Mesendoderm (in vitro differentiated cells): ENCODE results near the gene CCND3. TPM values are rescaled to one million over a fixed set of nuclear protein-coding genes. Genes with fewer than 3 reads are reported as not detected.

ENCODE experiments used
- DNase-seq: peaks from one replicate; pipeline ENCODE4 v3.0.0; 2013
- H2AK5ac ChIP-seq: 2 replicates; pipeline ENCODE4 v1.6.1; 2013; ENCODE audit warnings: low read length, inconsistent platforms
- H2BK120ac ChIP-seq: 2 replicates; pipeline ENCODE4 v1.6.1; 2013; ENCODE audit warnings: low read depth, mild to moderate bottlenecking, low read length, moderate library complexity, mixed read lengths
- H2BK15ac ChIP-seq: replicated peaks from 2 replicates; pipeline ENCODE4 v1.6.1; 2013; ENCODE audit warnings: low read depth, mild to moderate bottlenecking, moderate library complexity
- H2BK5ac ChIP-seq: 2 replicates; pipeline ENCODE4 v1.6.1; 2013; ENCODE audit warnings: low read length, inconsistent platforms
- H3K18ac ChIP-seq: 2 replicates; pipeline ENCODE4 v1.6.1; 2013; ENCODE audit warnings: mild to moderate bottlenecking, low read length, mixed read lengths
- H3K23ac ChIP-seq: one replicate; pipeline ENCODE4 v1.6.1; 2013; ENCODE audit warnings: low read length
- H3K27ac ChIP-seq: 2 replicates; pipeline ENCODE4 v1.5.1; 2013; ENCODE audit warnings: low read depth, mild to moderate bottlenecking, inconsistent platforms, low read length, moderate library complexity
- H3K27me3 ChIP-seq: 2 replicates; pipeline ENCODE4 v1.6.1; 2013; ENCODE audit warnings: low read length, control low read depth, mild to moderate bottlenecking, inconsistent platforms; ENCODE audit not compliant: insufficient read depth, poor library complexity
- H3K36me3 ChIP-seq: 2 replicates; pipeline ENCODE4 v1.6.1; 2013; ENCODE audit warnings: low read length, inconsistent platforms; ENCODE audit not compliant: control insufficient read depth, insufficient read depth
- H3K4ac ChIP-seq: one replicate; pipeline ENCODE4 v1.6.1; 2013; ENCODE audit warnings: low read depth, mild to moderate bottlenecking, low read length, moderate library complexity
- H3K4me1 ChIP-seq: 2 replicates; pipeline ENCODE4 v1.6.1; 2013; ENCODE audit warnings: low read depth, low read length, inconsistent platforms; ENCODE audit not compliant: control insufficient read depth
- H3K4me2 ChIP-seq: 2 replicates; pipeline ENCODE4 v1.6.1; 2013; ENCODE audit warnings: low read length
- H3K4me3 ChIP-seq: 2 replicates; pipeline ENCODE4 v1.5.1; 2013; ENCODE audit warnings: mild to moderate bottlenecking, low read length
- H3K56ac ChIP-seq: one replicate; pipeline ENCODE4 v1.6.1; 2013; ENCODE audit warnings: low read length
- H3K79me1 ChIP-seq: 2 replicates; pipeline ENCODE4 v1.6.1; 2013; ENCODE audit warnings: low read length, inconsistent platforms
- H3K79me2 ChIP-seq: 2 replicates; pipeline ENCODE4 v1.6.1; 2013; ENCODE audit warnings: mild to moderate bottlenecking, low read length; ENCODE audit not compliant: control insufficient read depth, insufficient read depth
- H3K9ac ChIP-seq: 2 replicates; pipeline ENCODE4 v1.6.1; 2013; ENCODE audit warnings: low read length, inconsistent platforms
- H4K5ac ChIP-seq: one replicate; pipeline ENCODE4 v1.6.1; 2013; ENCODE audit warnings: low read length
- H4K8ac ChIP-seq: one replicate; pipeline ENCODE4 v1.6.1; 2013; ENCODE audit warnings: low read depth, mild to moderate bottlenecking, control low read depth, low read length, moderate library complexity
- WGBS: extraction: QIAGEN DNeasy Blood & Tissue Kit; methylation state at CpG from one replicate; pipeline ENCODE4 v1.1.7; 2013; ENCODE audit warnings: low lambda C conversion rate, missing lambda C conversion rate; ENCODE audit not compliant: insufficient coverage; ENCODE audit errors: extremely low coverage; 5-methylcytosine and 5-hydroxymethylcytosine counted together
- polyA plus RNA-seq, 2 experiments: library from polyadenylated mRNA; stranded (reverse); fragments of 200-250 nt; gene quantifications; one replicate each; pipeline ENCODE4 v1.2.3, GENCODE V29; 2013

Gene CCND3
- polyA plus RNA-seq (2013, experiment 1 of 2) = 15.1 TPM
- polyA plus RNA-seq (2013, experiment 2 of 2) = 15.5 TPM

GRCh38 chr6:41941280-41942066, at the start of gene CCND3:
CCND3 (minus strand) TSS chr6:41941808; CDS start chr6:41941649, 159 bp downstream.
- Histone ChIP-seq H2BK15ac (no peak within 1 kb of the TSS), H3K23ac (no peak within 1 kb of the TSS), H3K4me2 (peak within 1 kb of the TSS; percentile 70), H3K27ac (peak within 1 kb of the TSS; percentile 53), H3K79me1 (peaks cover 6% of the 10 kb centered on the region), H3K4ac (no peak within 1 kb of the TSS), H3K36me3 (no peaks in the 10 kb centered on the region), H2AK5ac (no peak within 1 kb of the TSS), H3K4me3 (peak within 1 kb of the TSS; percentile 86), H3K27me3 (no peaks in the 10 kb centered on the region), H3K18ac (peak within 1 kb of the TSS; percentile 2), H3K4me1 (peaks cover 18% of the 10 kb centered on the region), H4K8ac (no peak within 1 kb of the TSS), H3K9ac (peak within 1 kb of the TSS; percentile 84), H4K5ac (no peak within 1 kb of the TSS), H2BK120ac (no peak within 1 kb of the TSS), H3K56ac (peak within 1 kb of the TSS; percentile 91), H2BK5ac (no peak within 1 kb of the TSS), H3K79me2 (no peaks in the 10 kb centered on the region)
- DNase-seq = peak; percentile 86
- WGBS = no CpG with 5 or more reads among the region's 87 CpGs

GRCh38 chr6:41986339-41986738, 44.7 kb upstream of the CCND3 start:
- Histone ChIP-seq H4K5ac (no peak overlapping the region), H2BK5ac (no peak overlapping the region), H2AK5ac (no peak overlapping the region), H3K18ac (no peak overlapping the region), H3K23ac (no peak overlapping the region), H3K4me1 (no peaks in the 10 kb centered on the region), H3K27ac (no peak overlapping the region), H3K9ac (no peak overlapping the region), H3K4me2 (no peak overlapping the region), H4K8ac (no peak overlapping the region), H3K4ac (no peak overlapping the region), H3K4me3 (no peak overlapping the region), H3K36me3 (no peaks in the 10 kb centered on the region), H3K27me3 (no peaks in the 10 kb centered on the region), H2BK15ac (no peak overlapping the region), H3K79me1 (no peaks in the 10 kb centered on the region), H3K56ac (no peak overlapping the region), H2BK120ac (no peak overlapping the region), H3K79me2 (no peaks in the 10 kb centered on the region)
- no peak for DNase-seq
- WGBS = no CpG with 5 or more reads among the region's 2 CpGs

- Histone ChIP-seq H3K79me1 (no peaks in the 10 kb centered on the region), H3K18ac (no peak overlapping the region), H3K79me2 (no peaks in the 10 kb centered on the region), H3K4me1 (no peaks in the 10 kb centered on the region), H3K27ac (no peak overlapping the region), H4K5ac (no peak overlapping the region), H3K4me2 (no peak overlapping the region), H2AK5ac (no peak overlapping the region), H3K56ac (no peak overlapping the region), H2BK5ac (no peak overlapping the region), H3K23ac (no peak overlapping the region), H3K4me3 (no peak overlapping the region), H2BK120ac (no peak overlapping the region), H3K9ac (no peak overlapping the region), H3K4ac (no peak overlapping the region), H3K27me3 (no peaks in the 10 kb centered on the region), H2BK15ac (no peak overlapping the region), H3K36me3 (no peaks in the 10 kb centered on the region), H4K8ac (no peak overlapping the region)
- no CpG with 5 or more reads among the region's 4 CpGs for WGBS
- no peak for DNase-seq
These were observed 43.0 kb upstream of the CCND3 start for GRCh38 chr6:41984623-41985022.

- no peak overlapping the region for H3K4ac ChIP-seq
- no peak overlapping the region for H3K4me2 ChIP-seq
- no peak overlapping the region for H3K4me3 ChIP-seq
- H3K4me1 ChIP-seq = no peaks in the 10 kb centered on the region
- no peak overlapping the region for H4K5ac ChIP-seq
- no peak overlapping the region for H4K8ac ChIP-seq
- DNase-seq = no peak
- no peak overlapping the region for H3K27ac ChIP-seq
- WGBS = no CpG with 5 or more reads among the region's 9 CpGs
- H3K23ac ChIP-seq = no peak overlapping the region
- H2BK15ac ChIP-seq = no peak overlapping the region
- no peaks in the 10 kb centered on the region for H3K36me3 ChIP-seq
- no peak overlapping the region for H3K56ac ChIP-seq
- no peaks in the 10 kb centered on the region for H3K79me2 ChIP-seq
- no peaks in the 10 kb centered on the region for H3K27me3 ChIP-seq
- no peak overlapping the region for H2BK5ac ChIP-seq
- no peak overlapping the region for H2AK5ac ChIP-seq
- no peak overlapping the region for H3K18ac ChIP-seq
- H2BK120ac ChIP-seq = no peak overlapping the region
- H3K9ac ChIP-seq = no peak overlapping the region
- no peaks in the 10 kb centered on the region for H3K79me1 ChIP-seq
These were observed 35.3 kb upstream of the CCND3 start for GRCh38 chr6:41976794-41977484.

DNA sequence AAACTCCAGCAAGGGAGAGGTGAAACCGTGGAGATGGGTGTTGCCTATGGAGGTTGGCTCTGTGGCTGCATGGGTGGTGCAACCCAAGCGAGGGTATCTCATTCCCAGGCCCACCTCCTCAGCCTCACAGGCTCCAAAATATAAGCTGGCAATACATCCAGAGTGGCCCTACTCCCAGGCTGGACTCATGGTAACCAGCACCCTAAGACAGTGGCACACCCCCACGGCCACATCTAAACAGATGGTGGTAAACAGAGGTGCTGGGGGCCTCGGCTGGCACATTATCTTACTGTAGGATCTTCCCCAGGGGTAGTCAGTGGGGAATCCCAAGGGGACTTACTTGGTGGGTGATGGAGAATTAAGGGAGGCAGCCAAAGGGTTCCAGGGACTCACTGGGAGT, 33.7 kb upstream of the CCND3 start:
- Histone ChIP-seq H3K36me3 (no peaks in the 10 kb centered on the region), H2AK5ac (no peak overlapping the region), H3K4me2 (no peak overlapping the region), H2BK15ac (no peak overlapping the region), H2BK5ac (no peak overlapping the region), H3K4ac (no peak overlapping the region), H3K27me3 (no peaks in the 10 kb centered on the region), H3K79me1 (no peaks in the 10 kb centered on the region), H3K23ac (no peak overlapping the region), H4K5ac (no peak overlapping the region), H3K56ac (no peak overlapping the region), H3K27ac (no peak overlapping the region), H4K8ac (no peak overlapping the region), H2BK120ac (no peak overlapping the region), H3K18ac (no peak overlapping the region), H3K4me1 (no peaks in the 10 kb centered on the region), H3K9ac (no peak overlapping the region), H3K4me3 (no peak overlapping the region), H3K79me2 (no peaks in the 10 kb centered on the region)
- no peak for DNase-seq
- no CpG with 5 or more reads among the region's 4 CpGs for WGBS
